Right hindlimb (tissue), 1 donor: ENCODE measurements around the gene VAX1.

Experiments used
- DNase-seq: peaks from one replicate; pipeline ENCODE4 v3.0.0-alpha.2; 2018

The VAX1 gene

GRCh38 chr10:117163954-117164548 is 26.0 kb upstream of the VAX1 start:
- DNase-seq: no peak

- no peak for DNase-seq
Observed at GRCh38 chr10:117163061-117163953, 25.2 kb upstream of the VAX1 start.

- DNase-seq: no peak
Observed at GRCh38 chr10:117162093-117163060, 24.3 kb upstream of the VAX1 start.

GRCh38 chr10:117161386-117162033 is 23.4 kb upstream of the VAX1 start:
- DNase-seq: no peak

- no peak for DNase-seq
Observed at GRCh38 chr10:117160567-117160966, 22.5 kb upstream of the VAX1 start.

- no peak for DNase-seq
Observed at GRCh38 chr10:117159390-117159789, 21.3 kb upstream of the VAX1 start.

- DNase-seq: no peak
Observed at GRCh38 chr10:117158297-117158696, 20.2 kb upstream of the VAX1 start.

GRCh38 chr10:117152668-117153067 is 14.6 kb upstream of the VAX1 start:
- DNase-seq: no peak

GRCh38 chr10:117148284-117148683 is 10.2 kb upstream of the VAX1 start:
- DNase-seq: no peak

GRCh38 chr10:117145019-117145418 is 6.9 kb upstream of the VAX1 start:
- no peak for DNase-seq

GRCh38 chr10:117143103-117143823 is 5.2 kb upstream of the VAX1 start:
- no peak for DNase-seq

GRCh38 chr10:117140525-117140902 is 2.4 kb upstream of the VAX1 start:
- no peak for DNase-seq

GRCh38 chr10:117139581-117140524 is 1.8 kb upstream of the VAX1 start:
- DNase-seq: no peak

GRCh38 chr10:117138838-117139580 is 939 bp upstream of the VAX1 start:
- no peak for DNase-seq

GRCh38 chr10:117137031-117137910 is 799 bp downstream of the VAX1 start:
- no peak for DNase-seq

GRCh38 chr10:117136391-117136975 is 1.6 kb downstream of the VAX1 start:
- DNase-seq: no peak

- DNase-seq: no peak
Observed at GRCh38 chr10:117135480-117136140, 2.5 kb downstream of the VAX1 start.

GRCh38 chr10:117135026-117135372 is 3.1 kb downstream of the VAX1 start:
- no peak for DNase-seq
